Transverse colon (tissue), 4 donors: ENCODE data around the gene FBXO3. TPM values are rescaled to one million over a fixed set of nuclear protein-coding genes. Genes with fewer than 3 reads are reported as not detected.
A peak's percentile ranks its signal among the peaks of the same experiment; 100 is the strongest.

ENCODE experiments used
- DNase-seq: peaks from one replicate; pipeline ENCODE4 v3.0.0-alpha.2; 2019
- H3K27ac ChIP-seq, 4 donors: fragments of 200-600 bp; sonication (generic); 2 replicates each; pipeline ENCODE4 v1.5.1; 2016 to 2018; ENCODE audit warnings: inconsistent platforms in 4 of 4
- H3K27me3 ChIP-seq: fragments of 200-600 bp; sonication (generic); 2 replicates; pipeline ENCODE4 v1.5.1; 2017; ENCODE audit warnings: inconsistent platforms
- H3K36me3 ChIP-seq, 4 donors: fragments of 200-600 bp; sonication (generic); 2 replicates each; pipeline ENCODE4 v1.5.1; 2017 to 2019; ENCODE audit warnings: inconsistent platforms in 4 of 4
- H3K4me1 ChIP-seq, 4 donors: fragments of 200-600 bp; sonication (generic); 2 replicates each; pipeline ENCODE4 v1.5.1; 2017 to 2020; ENCODE audit warnings: inconsistent platforms in 4 of 4
- H3K4me3 ChIP-seq, 4 donors: fragments of 200-600 bp; sonication (generic); 1 replicate in 1 of 4; 2 replicates in 3 of 4; pipeline versions ENCODE4 v1.5.1 to v1.6.1; 2017 to 2019; ENCODE audit warnings: inconsistent platforms in 4 of 4
- H3K9me3 ChIP-seq, 2 donors: fragments of 200-600 bp; sonication (generic); 2 replicates each; pipeline ENCODE4 v1.5.1; 2017 to 2019; ENCODE audit warnings: inconsistent platforms in 2 of 2
- EP300 ChIP-seq: sonication (generic); formaldehyde crosslinking; IDR thresholded peaks from one replicate; pipeline ENCODE4 v1.6.1; 2017; ENCODE audit warnings: antibody characterized with exemption, low read depth
- POLR2A ChIP-seq: fragments of 450-650 bp; IDR thresholded peaks from one replicate; pipeline ENCODE4 v1.6.1; 2016; ENCODE audit warnings: antibody characterized with exemption, mild to moderate bottlenecking, moderate library complexity
- POLR2AphosphoS5 ChIP-seq, 3 donors: sonication (generic); formaldehyde crosslinking; IDR thresholded peaks; one replicate each; pipeline ENCODE4 v1.6.1; 2016; ENCODE audit warnings: antibody characterized with exemption in 3 of 3
- WGBS, 2 donors: methylation state at CpG; one replicate each; pipeline ENCODE4 v1.1.5; 2018; ENCODE audit warnings: low coverage in 1 of 2; 5-methylcytosine and 5-hydroxymethylcytosine counted together
- in situ Hi-C, 4 donors: fragments of 200-750 bp; cut with MboI; loops; one replicate each; pipeline versions ENCODE4 v1.15.0 to v1.15.1; 2017; ENCODE audit warnings: low sequenced_read_pairs in 3 of 4, low pct_ligation_motif_present in 1 of 4, low pct_unique_long_range_greater_than_20kb in 1 of 4
- intact Hi-C: fragments of 100-400 bp; cut with DNase I; formaldehyde crosslinking; loops from one replicate; pipeline ENCODE4 v1.15.1; 2023; ENCODE audit warnings: low total_unique reads
- total RNA-seq, 4 donors: library from RNA; depleted of rRNA; stranded (reverse); fragments of >200 nt; gene quantifications; one replicate each; pipeline ENCODE4 v1.1.0, GENCODE V29; 2016
- TF ChIP-seq, protein P1 (sequence below), 5 experiments: fragments of 200-600 bp in 3 of 5; fragments of 450-650 bp in 2 of 5; sonication (generic) in 3 of 5; IDR thresholded peaks; 1 replicate in 2 of 5; 2 replicates in 3 of 5; pipeline ENCODE4 v1.5.1; 2016 to 2017; ENCODE audit warnings: antibody characterized with exemption in 5 of 5, inconsistent platforms in 3 of 5, mild to moderate bottlenecking in 2 of 5, moderate library complexity in 1 of 5

Gene FBXO3
- total RNA-seq, 4 donors from 2014 or later: 9.0 to 48.5 (median 30.7) TPM

DNA sequence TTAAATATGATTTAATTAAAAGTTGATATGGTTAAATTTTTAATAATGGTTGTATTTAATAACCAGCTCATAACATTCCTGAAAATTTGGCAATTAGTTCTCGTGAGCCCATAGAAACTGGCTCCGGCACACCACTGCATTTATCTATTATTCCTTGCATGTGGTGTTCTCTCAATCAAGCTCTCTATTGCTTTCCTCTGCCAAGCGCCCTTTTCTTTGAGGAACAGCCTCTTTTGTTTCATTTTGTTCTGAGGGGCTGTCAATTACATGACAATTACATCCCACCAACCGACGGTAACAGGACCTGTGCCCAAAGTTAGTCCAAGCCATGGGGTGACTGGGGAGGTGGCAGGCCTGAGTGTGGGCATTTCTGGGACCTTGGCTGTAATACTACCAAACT is 81.8 kb downstream of the FBXO3 start:
- TF ChIP-seq, protein P1, sequence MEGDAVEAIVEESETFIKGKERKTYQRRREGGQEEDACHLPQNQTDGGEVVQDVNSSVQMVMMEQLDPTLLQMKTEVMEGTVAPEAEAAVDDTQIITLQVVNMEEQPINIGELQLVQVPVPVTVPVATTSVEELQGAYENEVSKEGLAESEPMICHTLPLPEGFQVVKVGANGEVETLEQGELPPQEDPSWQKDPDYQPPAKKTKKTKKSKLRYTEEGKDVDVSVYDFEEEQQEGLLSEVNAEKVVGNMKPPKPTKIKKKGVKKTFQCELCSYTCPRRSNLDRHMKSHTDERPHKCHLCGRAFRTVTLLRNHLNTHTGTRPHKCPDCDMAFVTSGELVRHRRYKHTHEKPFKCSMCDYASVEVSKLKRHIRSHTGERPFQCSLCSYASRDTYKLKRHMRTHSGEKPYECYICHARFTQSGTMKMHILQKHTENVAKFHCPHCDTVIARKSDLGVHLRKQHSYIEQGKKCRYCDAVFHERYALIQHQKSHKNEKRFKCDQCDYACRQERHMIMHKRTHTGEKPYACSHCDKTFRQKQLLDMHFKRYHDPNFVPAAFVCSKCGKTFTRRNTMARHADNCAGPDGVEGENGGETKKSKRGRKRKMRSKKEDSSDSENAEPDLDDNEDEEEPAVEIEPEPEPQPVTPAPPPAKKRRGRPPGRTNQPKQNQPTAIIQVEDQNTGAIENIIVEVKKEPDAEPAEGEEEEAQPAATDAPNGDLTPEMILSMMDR (IDR thresholded peaks at IDR 0.05): no peak
- TF ChIP-seq POLR2AphosphoS5 (IDR thresholded peaks at IDR 0.05) (no peak), EP300 (no peak), POLR2A (no peak)
- Histone ChIP-seq H3K27me3 (no peaks in the 10 kb centered on the region), H3K4me3 (no peak overlapping the region), H3K4me1 (peaks cover 16 to 39% (median 33%) of the 10 kb centered on the region in 4 donors), H3K9me3 (no peaks in the 10 kb centered on the region), H3K36me3 (no peaks in the 10 kb centered on the region), H3K27ac (peak overlapping the region; percentile 78 to 88 (median 86))
- intact Hi-C loops (no loop called here), in situ Hi-C loops (loop anchor here in 1 of 4 donors (25.0 kb wide), 1 partner anchor 330 kb away; no protein-coding TSS in a partner anchor)
- no peak for DNase-seq
- 53 to 60% methylated on average over 5 of the region's 5 CpGs for WGBS, 2 donors

DNA sequence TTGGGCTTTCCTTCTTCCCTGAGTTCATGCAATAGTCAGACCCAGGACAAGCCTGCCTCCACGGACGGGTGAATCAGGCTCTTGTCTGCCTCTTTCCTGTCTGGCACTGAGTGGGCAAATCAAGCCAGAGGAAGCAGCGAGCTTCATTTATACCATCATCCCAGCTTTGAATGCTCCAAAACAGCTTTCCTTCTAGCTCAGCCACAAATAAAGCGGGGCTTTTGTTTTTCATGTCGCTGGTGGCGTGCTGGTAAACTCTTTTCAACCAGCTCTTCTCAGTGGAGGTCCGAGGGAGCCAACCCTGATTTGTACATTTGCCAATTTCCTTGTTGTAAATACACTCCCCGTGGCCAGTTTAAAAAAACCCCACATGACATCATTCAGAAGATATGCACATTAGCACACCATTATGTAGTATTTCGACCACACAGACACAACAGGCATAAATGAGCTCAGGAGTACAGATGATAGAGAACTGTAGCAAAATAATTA is 82.3 kb downstream of the FBXO3 start:
- Histone ChIP-seq H3K27me3 (no peaks in the 10 kb centered on the region), H3K4me1 (peaks cover 16 to 39% (median 32%) of the 10 kb centered on the region in 4 donors), H3K9me3 (peaks cover 0 to 3% of the 10 kb centered on the region in 2 donors), H3K27ac (peak overlapping the region; percentile 78 to 88 (median 86)), H3K4me3 (no peak overlapping the region), H3K36me3 (no peaks in the 10 kb centered on the region)
- in situ Hi-C loops (loop anchor here in 1 of 4 donors (25.0 kb wide), 1 partner anchor 330 kb away; no protein-coding TSS in a partner anchor), intact Hi-C loops (no loop called here)
- TF ChIP-seq EP300: no peak
- TF ChIP-seq POLR2A: peak; percentile 34
- peak; percentile 34 to 84 (median 64) for TF ChIP-seq POLR2AphosphoS5 (IDR thresholded peaks at IDR 0.05)
- DNase-seq: peak; percentile 59
- 11 to 13% methylated on average over 2 to 9 of the region's 9 CpGs for WGBS, 2 donors

DNA sequence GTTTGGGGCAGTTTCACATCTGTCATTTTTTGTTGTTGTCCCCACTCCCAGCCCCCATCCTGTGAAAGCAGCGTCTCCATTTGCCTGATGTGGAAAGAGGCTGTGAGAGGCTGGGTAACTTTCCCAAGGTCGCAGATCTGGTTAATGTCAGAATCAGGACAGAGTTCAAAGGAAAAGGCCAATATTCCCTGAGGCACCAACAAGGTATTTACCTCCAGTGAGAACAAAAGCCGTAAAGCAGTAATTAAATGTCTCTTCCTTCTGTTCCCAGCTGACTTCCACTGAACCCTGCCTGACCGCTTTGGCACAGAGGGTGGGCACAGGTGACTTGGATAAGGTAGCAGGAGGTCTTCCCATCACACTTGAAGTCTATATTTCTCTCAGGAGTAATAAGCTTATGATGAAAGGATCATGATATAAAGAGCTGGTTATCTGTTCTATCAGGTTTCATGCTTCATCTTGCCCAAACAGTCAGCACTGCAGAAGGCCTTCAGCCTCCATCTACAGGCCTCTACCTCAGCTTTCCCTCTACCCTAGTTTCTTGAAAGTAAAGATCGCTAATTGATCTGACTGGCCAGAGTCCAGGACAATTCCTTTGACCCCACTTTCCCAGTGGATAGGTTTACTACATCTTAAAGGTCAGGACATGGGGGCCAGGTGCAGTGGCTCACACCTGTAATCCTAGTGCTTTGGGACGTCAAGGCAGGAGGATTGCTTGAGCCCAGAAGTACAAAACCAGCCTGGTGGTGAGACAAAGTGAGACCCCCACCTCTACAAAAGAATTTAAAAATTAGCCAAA is 83.1 kb downstream of the FBXO3 start:
- in situ Hi-C loops: loop anchor here in 1 of 4 donors (25.0 kb wide), 1 partner anchor 329 kb away; no protein-coding TSS in a partner anchor
- 37 to 60% methylated on average over 4 to 6 of the region's 6 CpGs for WGBS, 2 donors
- H3K4me1 ChIP-seq: peaks cover 16 to 39% (median 31%) of the 10 kb centered on the region in 4 donors
- no peaks in the 10 kb centered on the region for H3K27me3 ChIP-seq
- no peak overlapping the region for H3K4me3 ChIP-seq
- intact Hi-C loops: no loop called here
- DNase-seq: peak; percentile 11
- no peaks in the 10 kb centered on the region for H3K36me3 ChIP-seq
- peak overlapping the region; percentile 78 to 88 (median 86) for H3K27ac ChIP-seq
- TF ChIP-seq POLR2A (no peak), POLR2AphosphoS5 (IDR thresholded peaks at IDR 0.05) (peak in 1 of 3 donors; percentile 6), EP300 (no peak)
- TF ChIP-seq, protein P1 (IDR thresholded peaks at IDR 0.05): no peak
- H3K9me3 ChIP-seq: peaks cover 0 to 3% of the 10 kb centered on the region in 2 donors

Other genes starting within 250 kb of the FBXO3 start
- gene C11orf91, start 73.7 kb downstream of the FBXO3 start, total RNA-seq: not detected
- gene CD59, start 38.1 kb downstream of the FBXO3 start, total RNA-seq: 100 to 1,000 TPM in 3 of 4 donors, 10 to 100 TPM in 1; 64.7 to 213 (median 170) TPM
- gene LMO2, start 117.6 kb upstream of the FBXO3 start, total RNA-seq: 10 to 100 TPM in 1 of 4 donors, 1 to 10 TPM in 3; 1.4 to 18.0 (median 4.0) TPM